Memory B cell (primary cell): ENCODE data around the gene OR2V1.
"Not testable (repeated sequence)": the region's sequence is repeated elsewhere in the genome, so short reads cannot be mapped to it uniquely, and the experiment has no call there.

Experiments used
- ATAC-seq: fragments of 150-1000 bp; cut with Tn5 transposase; 2 replicates; pipeline ENCODE4 v1.10.0; 2021; ENCODE audit warnings: low read depth, mild to moderate bottlenecking, moderate library complexity
- DNase-seq, 2 donors: peaks; one replicate each; pipeline ENCODE4 v3.0.0; 2022; ENCODE audit warnings: low spot score in 2 of 2
- H3K27ac Mint-ChIP-seq: one replicate; pipeline ENCODE4 v1.8.0; 2022; ENCODE audit warnings: mild to moderate bottlenecking, moderate library complexity, mixed read lengths
- H3K27me3 Mint-ChIP-seq: one replicate; pipeline ENCODE4 v1.8.0; 2022; ENCODE audit warnings: mixed read lengths
- H3K36me3 Mint-ChIP-seq: one replicate; pipeline ENCODE4 v1.8.0; 2022; ENCODE audit warnings: mild to moderate bottlenecking, mixed read lengths
- H3K4me1 Mint-ChIP-seq: one replicate; pipeline ENCODE4 v1.8.0; 2022; ENCODE audit warnings: mixed read lengths
- H3K4me3 Mint-ChIP-seq: one replicate; pipeline ENCODE4 v1.8.0; 2022; ENCODE audit warnings: mild to moderate bottlenecking, moderate library complexity, mixed read lengths
- H3K9me3 Mint-ChIP-seq: one replicate; pipeline ENCODE4 v1.8.0; 2022; ENCODE audit warnings: mixed read lengths

The OR2V1 gene

GRCh38 chr5:181130832-181131496 is at the start of gene OR2V1:
Gene OR2V1 (minus strand): TSS chr5:181131169. CDS start chr5:181125304, 5,865 bp downstream.
- Mint-ChIP-seq H3K9me3 (peaks cover 2% of the 10 kb centered on the region), H3K27ac (no peak within 1 kb of the TSS), H3K4me3 (no peak within 1 kb of the TSS), H3K36me3 (peaks cover 2% of the 10 kb centered on the region), H3K27me3 (peaks cover 24% of the 10 kb centered on the region), H3K4me1 (peaks cover 6% of the 10 kb centered on the region)
- ATAC-seq (no peak), DNase-seq (no peak)

- H3K36me3 Mint-ChIP-seq, H3K4me3 Mint-ChIP-seq, ATAC-seq, H3K9me3 Mint-ChIP-seq, H3K27ac Mint-ChIP-seq, DNase-seq, H3K27me3 Mint-ChIP-seq: not testable (repeated sequence)
- peaks cover 14% of the 10 kb centered on the region for H3K4me1 Mint-ChIP-seq
Measured at GRCh38 chr5:181177559-181177958, 46.6 kb upstream of the OR2V1 start.

GRCh38 chr5:181176254-181176952 is 45.4 kb upstream of the OR2V1 start:
- ATAC-seq = no peak
- Mint-ChIP-seq H3K4me1 (peaks cover 8% of the 10 kb centered on the region), H3K4me3 (no peak overlapping the region), H3K27ac (no peak overlapping the region), H3K9me3 (no peaks in the 10 kb centered on the region), H3K27me3 (peaks cover 4% of the 10 kb centered on the region), H3K36me3 (no peaks in the 10 kb centered on the region)
- no peak for DNase-seq

- Mint-ChIP-seq H3K4me3 (peak overlapping the region; percentile 84), H3K9me3 (peaks cover 5% of the 10 kb centered on the region), H3K36me3 (no peaks in the 10 kb centered on the region), H3K27ac (peak overlapping the region; percentile 71), H3K4me1 (peaks cover 11% of the 10 kb centered on the region), H3K27me3 (peaks cover 14% of the 10 kb centered on the region)
- ATAC-seq (peak; percentile 84), DNase-seq (peak in 1 of 2 donors; percentile 50)
Measured at GRCh38 chr5:181173420-181174342, 42.7 kb upstream of the OR2V1 start.

- DNase-seq (no peak), ATAC-seq (peak; percentile 29)
- H3K27me3 Mint-ChIP-seq = peaks cover 16% of the 10 kb centered on the region
- peak overlapping the region; percentile 84 for H3K4me3 Mint-ChIP-seq
- peaks cover 5% of the 10 kb centered on the region for H3K9me3 Mint-ChIP-seq
- peaks cover 11% of the 10 kb centered on the region for H3K4me1 Mint-ChIP-seq
- H3K27ac Mint-ChIP-seq = peak overlapping the region; percentile 71
- H3K36me3 Mint-ChIP-seq = no peaks in the 10 kb centered on the region
Measured at GRCh38 chr5:181173027-181173419, 42.1 kb upstream of the OR2V1 start.

GRCh38 chr5:181171782-181172181 is 40.8 kb upstream of the OR2V1 start:
- H3K27ac Mint-ChIP-seq = no peak overlapping the region
- H3K4me3 Mint-ChIP-seq = no peak overlapping the region
- ATAC-seq = no peak
- H3K9me3 Mint-ChIP-seq = peaks cover 8% of the 10 kb centered on the region
- peaks cover 16% of the 10 kb centered on the region for H3K4me1 Mint-ChIP-seq
- peaks cover 22% of the 10 kb centered on the region for H3K27me3 Mint-ChIP-seq
- peaks cover 2% of the 10 kb centered on the region for H3K36me3 Mint-ChIP-seq
- DNase-seq = no peak

GRCh38 chr5:181170996-181171395 is 40.0 kb upstream of the OR2V1 start:
- ATAC-seq (no peak), DNase-seq (no peak)
- H3K27ac Mint-ChIP-seq = peak overlapping the region; percentile 91
- peaks cover 2% of the 10 kb centered on the region for H3K36me3 Mint-ChIP-seq
- no peak overlapping the region for H3K4me3 Mint-ChIP-seq
- peaks cover 23% of the 10 kb centered on the region for H3K27me3 Mint-ChIP-seq
- H3K9me3 Mint-ChIP-seq = peaks cover 8% of the 10 kb centered on the region
- H3K4me1 Mint-ChIP-seq = peaks cover 19% of the 10 kb centered on the region

GRCh38 chr5:181170237-181170825 is 39.4 kb upstream of the OR2V1 start:
- ATAC-seq = no peak
- Mint-ChIP-seq H3K4me1 (peaks cover 19% of the 10 kb centered on the region), H3K27me3 (peaks cover 27% of the 10 kb centered on the region)

GRCh38 chr5:181169459-181170236 is 38.7 kb upstream of the OR2V1 start:
- H3K4me3 Mint-ChIP-seq, ATAC-seq, H3K9me3 Mint-ChIP-seq, H3K36me3 Mint-ChIP-seq: not testable (repeated sequence)
- Mint-ChIP-seq H3K27me3 (peaks cover 27% of the 10 kb centered on the region), H3K4me1 (peaks cover 19% of the 10 kb centered on the region), H3K27ac (peak overlapping the region; percentile 91)
- DNase-seq = peak in 1 of 2 donors; percentile 37

More at GRCh38 chr5:181170237-181170825, 39.4 kb upstream of the OR2V1 start:
- no peak for DNase-seq
- H3K4me3 Mint-ChIP-seq = no peak overlapping the region
- H3K36me3 Mint-ChIP-seq = peaks cover 2% of the 10 kb centered on the region
- peaks cover 8% of the 10 kb centered on the region for H3K9me3 Mint-ChIP-seq
- H3K27ac Mint-ChIP-seq = peak overlapping the region; percentile 91

- H3K4me3 Mint-ChIP-seq = no peak overlapping the region
- ATAC-seq = no peak
- H3K27ac Mint-ChIP-seq = peak overlapping the region; percentile 60
- peaks cover 10% of the 10 kb centered on the region for H3K9me3 Mint-ChIP-seq
- no peak for DNase-seq
- H3K4me1 Mint-ChIP-seq = peaks cover 21% of the 10 kb centered on the region
- H3K27me3 Mint-ChIP-seq = peaks cover 30% of the 10 kb centered on the region
- peaks cover 2% of the 10 kb centered on the region for H3K36me3 Mint-ChIP-seq
Measured at GRCh38 chr5:181168595-181169118, 37.7 kb upstream of the OR2V1 start.

- no peak for ATAC-seq
- H3K4me1 Mint-ChIP-seq = peaks cover 17% of the 10 kb centered on the region
- H3K36me3 Mint-ChIP-seq = peaks cover 2% of the 10 kb centered on the region
- H3K27me3 Mint-ChIP-seq = peaks cover 27% of the 10 kb centered on the region
- peak overlapping the region; percentile 47 for H3K27ac Mint-ChIP-seq
- H3K4me3 Mint-ChIP-seq = no peak overlapping the region
- peaks cover 11% of the 10 kb centered on the region for H3K9me3 Mint-ChIP-seq
- DNase-seq = no peak
Measured at GRCh38 chr5:181167814-181168488, 37.0 kb upstream of the OR2V1 start.
